Measurements from ENCODE around the gene OSM.

GRCh38 chr22:30234786-30235470, 31.7 kb downstream of the OSM start:
- TF ChIP-seq CTCF (IDR thresholded peaks at IDR 0.05) (no peak), POLR2A (IDR thresholded peaks at IDR 0.05) (no peak)
